Islet precursor cell (in vitro differentiated cells): ENCODE measurements around the gene PHYHD1.

Experiments
- DNase-seq: peaks from one replicate; pipeline ENCODE4 v3.0.0-alpha.2; 2018

The PHYHD1 gene

GRCh38 chr9:128920381-128921058, at the start of gene PHYHD1:
PHYHD1 (plus strand) TSS chr9:128920982; CDS start chr9:128922324, 1,342 bp downstream.
- DNase-seq: no peak

- no peak for DNase-seq
These were observed 42.9 kb upstream of the PHYHD1 start for GRCh38 chr9:128877852-128878251.

- peak; percentile 98 for DNase-seq
These were observed 38.7 kb upstream of the PHYHD1 start, which contains the start of the genes KYAT1 and LRRC8A for GRCh38 chr9:128881884-128882676. KYAT1 (minus strand) TSS chr9:128881950; CDS start chr9:128845405, 36,545 bp downstream. LRRC8A (plus strand) TSS chr9:128882133; CDS start chr9:128907165, 25,032 bp downstream.

- peak; percentile 77 for DNase-seq
These were observed 37.8 kb upstream of the PHYHD1 start for GRCh38 chr9:128882677-128883603.

GRCh38 chr9:128884164-128884563, 36.6 kb upstream of the PHYHD1 start:
- no peak for DNase-seq

GRCh38 chr9:128885376-128885775, 35.4 kb upstream of the PHYHD1 start:
- DNase-seq: no peak

GRCh38 chr9:128885798-128886197, 35.0 kb upstream of the PHYHD1 start:
- DNase-seq: no peak

GRCh38 chr9:128886211-128886891, 34.4 kb upstream of the PHYHD1 start:
- no peak for DNase-seq

GRCh38 chr9:128887049-128887448, 33.7 kb upstream of the PHYHD1 start:
- DNase-seq: no peak

- DNase-seq: no peak
These were observed 32.9 kb upstream of the PHYHD1 start for GRCh38 chr9:128887914-128888350.

GRCh38 chr9:128891321-128892220, 29.2 kb upstream of the PHYHD1 start:
- no peak for DNase-seq

GRCh38 chr9:128892221-128892921, 28.4 kb upstream of the PHYHD1 start:
- DNase-seq: no peak

- DNase-seq: no peak
These were observed 27.4 kb upstream of the PHYHD1 start for GRCh38 chr9:128893354-128893753.

- DNase-seq: no peak
These were observed 26.0 kb upstream of the PHYHD1 start for GRCh38 chr9:128894764-128895163.

- no peak for DNase-seq
These were observed 25.2 kb upstream of the PHYHD1 start for GRCh38 chr9:128895556-128895955.

GRCh38 chr9:128898382-128898781, 22.4 kb upstream of the PHYHD1 start:
- DNase-seq: no peak

GRCh38 chr9:128898845-128899565, 21.8 kb upstream of the PHYHD1 start:
- DNase-seq: no peak

GRCh38 chr9:128899566-128900322, 21.0 kb upstream of the PHYHD1 start:
- no peak for DNase-seq

- DNase-seq: no peak
These were observed 19.4 kb upstream of the PHYHD1 start for GRCh38 chr9:128901379-128901778.
